Measurements from ENCODE around the gene ACTG2. TPM values are rescaled to one million over a fixed set of nuclear protein-coding genes. Genes with fewer than 3 reads are reported as not detected.

Gene ACTG2
- total RNA-seq, 1 experiment from 2014 or later = not detected

GRCh38 chr2:73962798-73963197, 70.0 kb downstream of the ACTG2 start:
- no peak for TF ChIP-seq CTCF (conservative IDR thresholded peaks at IDR 0.05)
- TF ChIP-seq EZH2 (IDR thresholded peaks at IDR 0.05; ENCODE audit: low read depth) = no peak
- Histone ChIP-seq H3K79me2 (ENCODE audit: low read depth) (no peaks in the 10 kb centered on the region), H3F3A (ENCODE audit: insufficient read depth, low read depth) (peaks cover 3% of the 10 kb centered on the region; the same call in 1 of the 2 replicates), H3K27ac (no peak overlapping the region), H3K4me1 (replicated peaks; ENCODE audit: insufficient read depth) (no peaks in the 10 kb centered on the region), H4K20me1 (ENCODE audit: insufficient read depth) (peaks cover 2% of the 10 kb centered on the region; the same call in 1 of the 2 replicates), H3K27me3 (ENCODE audit: insufficient read depth, low read depth) (no peaks in the 10 kb centered on the region), H2AFZ (no peak overlapping the region), H3K4me3 (no peak overlapping the region), H3K9me3 (ENCODE audit: insufficient read depth, low read depth) (no peaks in the 10 kb centered on the region), H3K4me2 (no peak overlapping the region), H3K9me2 (ENCODE audit: insufficient read depth) (no peaks in the 10 kb centered on the region), H3K36me3 (ENCODE audit: low read depth) (peaks cover 20% of the 10 kb centered on the region; the same call in 1 of the 2 replicates)
- intact Hi-C loops (cut with micrococcal nuclease; ENCODE audit: unreplicated experiment) = no loop called here
- POLR2A ChIA-PET (ENCODE audit: unreplicated experiment) = no interaction called here
- no TSS peak for BruUV-seq (replicated peaks)
- CTCF ChIA-PET = no interaction called here
- no peak for DNase-seq

DNA sequence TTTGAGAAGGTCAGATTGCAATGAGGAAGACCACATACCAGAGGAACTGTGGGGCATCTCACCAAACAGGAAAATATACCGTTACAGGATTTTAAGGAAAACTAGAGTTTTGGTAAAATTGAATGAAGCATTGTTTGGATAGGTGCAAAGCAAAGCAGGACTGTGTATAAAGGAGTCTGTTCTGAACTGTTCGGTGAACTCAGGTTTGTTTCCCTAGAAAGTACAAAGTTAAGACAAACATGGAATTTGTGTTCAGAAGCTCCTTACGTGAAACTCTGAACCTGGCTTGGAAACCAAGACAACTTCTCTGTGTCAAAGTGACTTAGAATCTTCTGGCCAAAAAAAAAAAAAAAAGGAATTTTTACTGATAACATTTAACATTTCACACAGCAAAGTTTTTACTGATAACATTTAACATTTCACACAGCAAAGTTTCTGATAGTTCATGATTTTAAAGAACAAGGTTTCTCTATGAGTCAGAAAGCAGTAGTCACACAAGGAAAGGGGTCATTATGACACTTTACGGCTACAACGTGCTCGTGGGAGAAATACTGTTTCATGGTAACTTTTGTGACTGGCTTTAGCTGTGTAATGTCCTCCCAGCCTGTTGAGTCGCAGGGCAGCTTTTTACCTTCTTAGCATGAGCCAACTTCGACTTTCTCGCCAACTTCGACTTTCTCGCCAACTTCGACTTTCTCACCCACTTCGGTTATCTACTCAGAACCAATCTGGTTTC, 70.7 kb downstream of the ACTG2 start:
- H3K27ac ChIP-seq = no peak overlapping the region
- no peak overlapping the region for H3K4me3 ChIP-seq
- no TSS peak for BruUV-seq (replicated peaks)
- H3K9me2 ChIP-seq (ENCODE audit: insufficient read depth) = no peaks in the 10 kb centered on the region
- POLR2A ChIA-PET (ENCODE audit: unreplicated experiment) = no interaction called here
- no peak overlapping the region for H2AFZ ChIP-seq
- H3F3A ChIP-seq (ENCODE audit: insufficient read depth, low read depth) = peaks cover 3% of the 10 kb centered on the region; the same call in 1 of the 2 replicates
- intact Hi-C loops (cut with micrococcal nuclease; ENCODE audit: unreplicated experiment) = no loop called here
- CTCF ChIA-PET = no interaction called here
- no peaks in the 10 kb centered on the region for H3K27me3 ChIP-seq (ENCODE audit: insufficient read depth, low read depth)
- H3K79me2 ChIP-seq (ENCODE audit: low read depth) = no peaks in the 10 kb centered on the region
- peaks cover 13% of the 10 kb centered on the region; the same call in 1 of the 2 replicates for H3K36me3 ChIP-seq (ENCODE audit: low read depth)
- H3K9me3 ChIP-seq (ENCODE audit: insufficient read depth, low read depth) = no peaks in the 10 kb centered on the region
- no peak for DNase-seq
- H4K20me1 ChIP-seq (ENCODE audit: insufficient read depth) = no peaks in the 10 kb centered on the region; the same call in 1 of the 2 replicates
- H3K4me1 ChIP-seq (replicated peaks; ENCODE audit: insufficient read depth) = no peaks in the 10 kb centered on the region
- H3K4me2 ChIP-seq = no peak overlapping the region
- TF ChIP-seq EZH2 (IDR thresholded peaks at IDR 0.05; ENCODE audit: low read depth) = no peak
- TF ChIP-seq CTCF (conservative IDR thresholded peaks at IDR 0.05) = no peak

DNA sequence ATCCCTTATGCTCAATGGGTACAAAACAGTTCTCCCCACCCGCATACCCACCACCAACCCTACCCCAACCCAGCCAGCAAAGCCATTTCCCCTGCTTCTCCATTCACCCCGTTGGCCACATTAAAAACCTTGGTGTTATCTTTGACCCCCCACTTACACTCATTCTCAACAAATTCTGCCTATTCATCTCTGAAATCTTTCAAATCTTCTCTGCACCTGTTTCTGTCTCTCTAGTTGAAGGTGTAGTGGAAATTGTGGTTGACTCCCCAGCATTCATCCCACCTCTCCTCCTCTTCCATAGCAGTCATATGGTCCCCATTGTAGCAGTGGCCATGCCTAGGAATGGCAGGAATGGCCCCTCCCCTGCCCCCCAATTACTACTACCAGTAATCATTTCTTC, 71.4 kb downstream of the ACTG2 start:
- CTCF ChIA-PET = no interaction called here
- TF ChIP-seq CTCF (conservative IDR thresholded peaks at IDR 0.05) = no peak
- no peak for TF ChIP-seq EZH2 (IDR thresholded peaks at IDR 0.05; ENCODE audit: low read depth)
- H3K79me2 ChIP-seq (ENCODE audit: low read depth) = no peaks in the 10 kb centered on the region
- intact Hi-C loops (cut with micrococcal nuclease; ENCODE audit: unreplicated experiment) = no loop called here
- H4K20me1 ChIP-seq (ENCODE audit: insufficient read depth) = no peaks in the 10 kb centered on the region
- H3K9me2 ChIP-seq (ENCODE audit: insufficient read depth) = no peaks in the 10 kb centered on the region
- BruUV-seq (replicated peaks) = no TSS peak
- POLR2A ChIA-PET (ENCODE audit: unreplicated experiment) = no interaction called here
- H3K4me3 ChIP-seq = no peak overlapping the region
- no peak overlapping the region for H3K27ac ChIP-seq
- no peaks in the 10 kb centered on the region for H3K27me3 ChIP-seq (ENCODE audit: insufficient read depth, low read depth)
- peaks cover 6% of the 10 kb centered on the region; the same call in 1 of the 2 replicates for H3K36me3 ChIP-seq (ENCODE audit: low read depth)
- no peak overlapping the region for H3K4me2 ChIP-seq
- no peak overlapping the region for H2AFZ ChIP-seq
- no peak for DNase-seq
- peaks cover 3% of the 10 kb centered on the region; the same call in 1 of the 2 replicates for H3F3A ChIP-seq (ENCODE audit: insufficient read depth, low read depth)
- no peaks in the 10 kb centered on the region for H3K9me3 ChIP-seq (ENCODE audit: insufficient read depth, low read depth)
- no peaks in the 10 kb centered on the region for H3K4me1 ChIP-seq (replicated peaks; ENCODE audit: insufficient read depth)
